IMR-90 (cell line): Measurements from ENCODE around the gene CCDC61. TPM values are rescaled to one million over a fixed set of nuclear protein-coding genes. Genes with fewer than 3 reads are reported as not detected.

Source experiments
- ATAC-seq: fragments of 200-7000 bp; cut with Tn5 transposase; 2 replicates; pipeline ENCODE4 v1.9.1; 2020; ENCODE audit warnings: low read depth, mild to moderate bottlenecking, moderate library complexity
- BruUV-seq: library from RNA; stranded (reverse); fragments of 400-500 nt; replicated peaks from 2 replicates; lab custom pipeline; 2021; lab: Mats Ljungman, UMichigan
- CTCF ChIA-PET: fragments of 300-600 bp; formaldehyde crosslinking; extraction: SDS; loops from one replicate; lab custom pipeline; 2021; ENCODE audit warnings: antibody characterized with exemption; lab: Yijun Ruan, JAX
- POLR2A ChIA-PET: fragments of 300-600 bp; sonication (Branson Sonifier 250); formaldehyde crosslinking; loops from one replicate; lab custom pipeline; 2022; ENCODE audit warnings: antibody characterized with exemption; ENCODE audit not compliant: unreplicated experiment; lab: Charles Lee
- DNase-seq: peaks from one replicate; pipeline ENCODE4 v3.0.0; 2013
- H2AFZ ChIP-seq: replicated peaks from 2 replicates; pipeline ENCODE3; 2013; ENCODE audit warnings: low read length, mild to moderate bottlenecking; ENCODE audit not compliant: poor library complexity
- H2AK5ac ChIP-seq: 2 replicates; pipeline ENCODE4 v1.6.1; 2013; ENCODE audit warnings: low read depth, low read length, inconsistent platforms
- H2AK9ac ChIP-seq: replicated peaks from 2 replicates; pipeline ENCODE3; 2013; ENCODE audit warnings: mild to moderate bottlenecking, low read depth, low read length, moderate library complexity; ENCODE audit not compliant: poor library complexity
- H2BK120ac ChIP-seq: 2 replicates; pipeline ENCODE4 v1.6.1; 2013; ENCODE audit warnings: low read depth, low read length, inconsistent platforms
- H2BK15ac ChIP-seq: 3 replicates; pipeline ENCODE4 v1.6.1; 2013; ENCODE audit warnings: low read depth, low read length, inconsistent platforms
- H2BK20ac ChIP-seq: 2 replicates; pipeline ENCODE4 v1.6.1; 2013; ENCODE audit warnings: low read depth, mild to moderate bottlenecking, inconsistent platforms, low read length, moderate library complexity
- H2BK5ac ChIP-seq: 2 replicates; pipeline ENCODE4 v1.6.1; 2013; ENCODE audit warnings: mild to moderate bottlenecking, low read depth, low read length, inconsistent platforms; ENCODE audit not compliant: poor library complexity, severe bottlenecking
- H3K14ac ChIP-seq: replicated peaks from 2 replicates; pipeline ENCODE4 v1.6.1; 2013; ENCODE audit warnings: low read depth, low read length, inconsistent platforms
- H3K18ac ChIP-seq: 2 replicates; pipeline ENCODE4 v1.6.1; 2013; ENCODE audit warnings: low read depth, low read length, control low read depth
- H3K23ac ChIP-seq: 2 replicates; pipeline ENCODE4 v1.6.1; 2013; ENCODE audit warnings: low read depth, low read length, inconsistent platforms
- H3K27ac ChIP-seq: 2 replicates; pipeline ENCODE4 v1.5.1; 2013; ENCODE audit warnings: mild to moderate bottlenecking, control low read depth, low read length; ENCODE audit not compliant: insufficient read depth
- H3K27me3 ChIP-seq: 2 replicates; pipeline ENCODE4 v1.6.1; 2013; ENCODE audit warnings: low read length; ENCODE audit not compliant: control insufficient read depth, insufficient read depth
- H3K36me3 ChIP-seq: 2 replicates; pipeline ENCODE4 v1.6.1; 2013; ENCODE audit warnings: low read length, mixed read lengths; ENCODE audit not compliant: control insufficient read depth, insufficient read depth
- H3K4ac ChIP-seq: 2 replicates; pipeline ENCODE4 v1.6.1; 2013; ENCODE audit warnings: low read depth, low read length, inconsistent platforms
- H3K4me1 ChIP-seq: 2 replicates; pipeline ENCODE4 v1.6.1; 2013; ENCODE audit warnings: low read length, mixed read lengths; ENCODE audit not compliant: control insufficient read depth, insufficient read depth
- H3K4me2 ChIP-seq: 2 replicates; pipeline ENCODE4 v1.6.1; 2013; ENCODE audit warnings: low read depth, mild to moderate bottlenecking, control low read depth, low read length, moderate library complexity
- H3K4me3 ChIP-seq: 2 replicates; pipeline ENCODE4 v1.5.1; 2013; ENCODE audit warnings: low read depth, mild to moderate bottlenecking, control low read depth, low read length, moderate library complexity; ENCODE audit not compliant: insufficient read depth
- H3K56ac ChIP-seq: 2 replicates; pipeline ENCODE4 v1.6.1; 2013; ENCODE audit warnings: low read length, inconsistent platforms; ENCODE audit not compliant: insufficient read depth; ENCODE audit errors: extremely low read depth
- H3K79me1 ChIP-seq, 2 experiments: 2 replicates each; pipeline ENCODE4 v1.6.1; 2013; ENCODE audit warnings: low read length in 2 of 2, inconsistent platforms in 1 of 2, low read depth in 1 of 2
- H3K9ac ChIP-seq: 2 replicates; pipeline ENCODE4 v1.6.1; 2013; ENCODE audit warnings: low read depth, low read length, control low read depth
- H3K9me1 ChIP-seq: 2 replicates; pipeline ENCODE4 v1.6.1; 2013; ENCODE audit warnings: low read length, inconsistent platforms; ENCODE audit not compliant: insufficient read depth
- H3K9me3 ChIP-seq: 2 replicates; pipeline ENCODE4 v1.6.1; 2013; ENCODE audit warnings: low read length; ENCODE audit not compliant: control insufficient read depth, insufficient read depth
- H4K20me1 ChIP-seq: 2 replicates; pipeline ENCODE4 v1.6.1; 2013; ENCODE audit warnings: low read length, inconsistent platforms; ENCODE audit not compliant: insufficient read depth
- H4K5ac ChIP-seq: 2 replicates; pipeline ENCODE4 v1.6.1; 2013; ENCODE audit warnings: mild to moderate bottlenecking, low read depth, low read length, control low read depth
- H4K8ac ChIP-seq, 2 experiments: 2 replicates each; pipeline ENCODE4 v1.6.1; 2013; ENCODE audit warnings: low read depth in 2 of 2, low read length in 2 of 2, control low read depth in 1 of 2, inconsistent platforms in 1 of 2
- H4K91ac ChIP-seq: 2 replicates; pipeline ENCODE4 v1.6.1; 2013; ENCODE audit warnings: low read depth, low read length, inconsistent platforms; ENCODE audit not compliant: insufficient read depth
- BHLHE40 ChIP-seq: fragments of 150-350 bp; IDR thresholded peaks from 2 replicates; pipeline ENCODE4 v1.6.1; 2016; ENCODE audit warnings: mild to moderate bottlenecking, low read depth, low read length
- MAZ ChIP-seq: IDR thresholded peaks from 2 replicates; pipeline ENCODE4 v1.6.1; 2012; ENCODE audit warnings: low read depth, mild to moderate bottlenecking, low read length, improper control_type of control experiment, moderate library complexity, borderline replicate concordance
- MXI1 ChIP-seq: IDR thresholded peaks from 2 replicates; pipeline ENCODE4 v1.6.1; 2012; ENCODE audit warnings: low read depth, mild to moderate bottlenecking, low read length, moderate library complexity, borderline replicate concordance
- NFE2L2 ChIP-seq: fragments of 150-350 bp; IDR thresholded peaks from 2 replicates; pipeline ENCODE4 v1.6.1; 2016; ENCODE audit warnings: low read depth, mild to moderate bottlenecking, low read length
- POLR2A ChIP-seq: IDR thresholded peaks from 2 replicates; pipeline ENCODE4 v1.6.1; 2012; ENCODE audit warnings: mild to moderate bottlenecking, low read depth, low read length
- RCOR1 ChIP-seq: IDR thresholded peaks from 2 replicates; pipeline ENCODE4 v1.6.1; 2012; ENCODE audit warnings: mild to moderate bottlenecking, low read length, improper control_type of control experiment; ENCODE audit not compliant: insufficient replicate concordance
- RFX5 ChIP-seq: IDR thresholded peaks from 2 replicates; pipeline ENCODE4 v1.8.0; 2012; ENCODE audit warnings: low read depth, mild to moderate bottlenecking, low read length, moderate library complexity
- WGBS, 2 experiments: methylation state at CpG; one replicate each; pipeline versions ENCODE4 v1.1.5 to v1.1.7; 2013; ENCODE audit warnings: missing lambda C conversion rate in 2 of 2; ENCODE audit not compliant: insufficient read length in 1 of 2; ENCODE audit errors: extremely low coverage in 2 of 2; 5-methylcytosine and 5-hydroxymethylcytosine counted together
- dilution Hi-C: fragments of 300-500 bp; cut with HindIII; formaldehyde crosslinking; loops from one replicate; pipeline ENCODE4 v1.14.3; 2018; ENCODE audit warnings: low sequenced_read_pairs; ENCODE audit not compliant: unreplicated experiment
- in situ Hi-C: fragments of 300-500 bp; cut with MboI; formaldehyde crosslinking; loops from 3 replicates; pipeline ENCODE4 v1.14.3; 2019; ENCODE audit warnings: low sequenced_read_pairs, inconsistent platforms, mixed read lengths
- intact Hi-C: fragments of 100-400 bp; cut with micrococcal nuclease; formaldehyde crosslinking; loops from 2 replicates; pipeline ENCODE4 v1.10.0; 2022
- polyA plus RNA-seq, 3 experiments: library from polyadenylated mRNA; depleted of rRNA; stranded (reverse); fragments of >200 nt; gene quantifications; 2 replicates each; pipeline ENCODE4 v1.2.3, GENCODE V29; 2012; ENCODE audit warnings: low replicate concordance in 1 of 3
- total RNA-seq: library from RNA; depleted of rRNA; stranded (reverse); fragments of >200 nt; gene quantifications from 2 replicates; pipeline ENCODE4 v1.2.3, GENCODE V29; 2012
- TF ChIP-seq, protein P1 (sequence below): fragments of 150-350 bp; IDR thresholded peaks from 2 replicates; pipeline ENCODE4 v1.6.1; 2017; ENCODE audit warnings: mild to moderate bottlenecking, antibody characterized with exemption, low read length, low read depth
- TF ChIP-seq, protein P2 (sequence below): fragments of 150-350 bp; IDR thresholded peaks from 2 replicates; pipeline ENCODE4 v1.6.1; 2016; ENCODE audit warnings: low read depth, mild to moderate bottlenecking, low read length, moderate library complexity, borderline replicate concordance

Gene CCDC61
- total and polyA plus RNA-seq, 2 of the 4 experiments (the other 2 are of a cell fraction), result 3.2 to 9.1 TPM

DNA sequence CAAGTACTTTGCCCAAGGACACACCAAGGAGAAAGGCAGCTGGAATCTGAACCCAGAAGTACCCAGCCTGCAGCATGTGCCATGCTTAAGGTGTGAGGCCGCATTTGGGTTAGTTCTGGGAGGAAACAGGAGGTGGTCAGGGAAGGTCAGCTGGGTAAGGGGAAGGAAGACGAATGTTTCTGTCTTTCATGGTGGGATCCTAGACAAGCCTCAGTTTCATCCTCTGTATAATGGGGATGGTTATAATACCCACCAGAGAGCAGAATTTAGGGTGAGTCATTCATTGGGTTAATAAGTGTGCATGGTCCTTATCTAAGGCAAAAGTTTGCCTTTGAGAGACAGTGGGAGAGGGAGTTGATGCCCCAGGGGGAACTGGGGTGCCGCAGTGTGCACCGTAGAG, 3.6 kb downstream of the CCDC61 start:
- Histone ChIP-seq H3K9ac (no peak overlapping the region), H3K4ac (no peak overlapping the region), H3K9me1 (peaks cover 9% of the 10 kb centered on the region), H4K91ac (no peak overlapping the region), H2BK120ac (no peak overlapping the region), H2BK15ac (no peak overlapping the region), H3K79me1 (peaks cover 16 to 40% of the 10 kb centered on the region in 2 experiments), H3K9me3 (no peaks in the 10 kb centered on the region), H4K5ac (no peak overlapping the region), H3K18ac (no peak overlapping the region), H2AFZ (no peak overlapping the region), H3K4me3 (no peak overlapping the region), H3K27me3 (no peaks in the 10 kb centered on the region), H4K20me1 (peaks cover 5% of the 10 kb centered on the region; the same call in 1 of the 2 replicates), H2BK20ac (no peak overlapping the region), H3K56ac (no peak overlapping the region), H2AK9ac (no peak overlapping the region), H3K4me1 (peaks cover 2% of the 10 kb centered on the region), H3K14ac (no peak overlapping the region), H3K27ac (no peak overlapping the region), H2AK5ac (no peak overlapping the region), H3K36me3 (peaks cover 7% of the 10 kb centered on the region; the same call in 1 of the 2 replicates), H2BK5ac (no peak overlapping the region), H4K8ac (no peak overlapping the region), H3K4me2 (no peak overlapping the region), H3K23ac (no peak overlapping the region)
- intact Hi-C loops, result loop anchor here (5.0 to 10.0 kb wide), 2 partner anchors 74 to 112 kb away; partner anchors contain the start of gene IRF2BP1
- BruUV-seq, result no TSS peak
- TF ChIP-seq POLR2A (no peak), MXI1 (no peak), RCOR1 (no peak), RFX5 (no peak), MAZ (no peak), BHLHE40 (no peak), NFE2L2 (no peak)
- TF ChIP-seq, protein P1, sequence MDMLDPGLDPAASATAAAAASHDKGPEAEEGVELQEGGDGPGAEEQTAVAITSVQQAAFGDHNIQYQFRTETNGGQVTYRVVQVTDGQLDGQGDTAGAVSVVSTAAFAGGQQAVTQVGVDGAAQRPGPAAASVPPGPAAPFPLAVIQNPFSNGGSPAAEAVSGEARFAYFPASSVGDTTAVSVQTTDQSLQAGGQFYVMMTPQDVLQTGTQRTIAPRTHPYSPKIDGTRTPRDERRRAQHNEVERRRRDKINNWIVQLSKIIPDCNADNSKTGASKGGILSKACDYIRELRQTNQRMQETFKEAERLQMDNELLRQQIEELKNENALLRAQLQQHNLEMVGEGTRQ, result no peak
- TF ChIP-seq, protein P2, sequence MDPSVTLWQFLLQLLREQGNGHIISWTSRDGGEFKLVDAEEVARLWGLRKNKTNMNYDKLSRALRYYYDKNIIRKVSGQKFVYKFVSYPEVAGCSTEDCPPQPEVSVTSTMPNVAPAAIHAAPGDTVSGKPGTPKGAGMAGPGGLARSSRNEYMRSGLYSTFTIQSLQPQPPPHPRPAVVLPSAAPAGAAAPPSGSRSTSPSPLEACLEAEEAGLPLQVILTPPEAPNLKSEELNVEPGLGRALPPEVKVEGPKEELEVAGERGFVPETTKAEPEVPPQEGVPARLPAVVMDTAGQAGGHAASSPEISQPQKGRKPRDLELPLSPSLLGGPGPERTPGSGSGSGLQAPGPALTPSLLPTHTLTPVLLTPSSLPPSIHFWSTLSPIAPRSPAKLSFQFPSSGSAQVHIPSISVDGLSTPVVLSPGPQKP, result no peak
- DNase-seq, result no peak
- 100% methylated on average over 1 of the region's 4 CpGs; no CpG with 5 or more reads in 1 of the 2 experiments for WGBS, 2 experiments
- no peak for ATAC-seq
- dilution Hi-C loops, result no loop called here
- POLR2A ChIA-PET, result no interaction called here
- in situ Hi-C loops, result no loop called here
- CTCF ChIA-PET, result no interaction called here
